Gastroesophageal sphincter (tissue), 3 donors: ENCODE measurements around the gene WWTR1.

ENCODE experiments used
- CTCF ChIP-seq, 4 experiments: fragments of 200-600 bp in 2 of 4; fragments of 450-650 bp in 2 of 4; sonication (generic) in 1 of 4; IDR thresholded peaks; one replicate each; pipeline ENCODE4 v1.5.1; 2017 to 2019; ENCODE audit warnings: antibody characterized with exemption in 4 of 4, mild to moderate bottlenecking in 2 of 4, moderate library complexity in 2 of 4
- EP300 ChIP-seq: sonication (generic); formaldehyde crosslinking; IDR thresholded peaks from one replicate; pipeline ENCODE4 v1.6.1; 2017; ENCODE audit warnings: antibody characterized with exemption, mild to moderate bottlenecking

- TF ChIP-seq EP300 (no peak), CTCF (IDR thresholded peaks at IDR 0.05) (no peak)
These were observed 97.8 kb downstream of the WWTR1 start for GRCh38 chr3:149560001-149560400.
